GM21723 (cell line): Measurements from ENCODE around the gene FCRL2.

Source experiments
- ATAC-seq: cut with Tn5 transposase; IDR thresholded peaks from one replicate; pipeline ENCODE4 v1.9.1; 2021; ENCODE audit warnings: mild to moderate bottlenecking, moderate library complexity; ENCODE audit not compliant: unreplicated experiment

Gene FCRL2, protein sequence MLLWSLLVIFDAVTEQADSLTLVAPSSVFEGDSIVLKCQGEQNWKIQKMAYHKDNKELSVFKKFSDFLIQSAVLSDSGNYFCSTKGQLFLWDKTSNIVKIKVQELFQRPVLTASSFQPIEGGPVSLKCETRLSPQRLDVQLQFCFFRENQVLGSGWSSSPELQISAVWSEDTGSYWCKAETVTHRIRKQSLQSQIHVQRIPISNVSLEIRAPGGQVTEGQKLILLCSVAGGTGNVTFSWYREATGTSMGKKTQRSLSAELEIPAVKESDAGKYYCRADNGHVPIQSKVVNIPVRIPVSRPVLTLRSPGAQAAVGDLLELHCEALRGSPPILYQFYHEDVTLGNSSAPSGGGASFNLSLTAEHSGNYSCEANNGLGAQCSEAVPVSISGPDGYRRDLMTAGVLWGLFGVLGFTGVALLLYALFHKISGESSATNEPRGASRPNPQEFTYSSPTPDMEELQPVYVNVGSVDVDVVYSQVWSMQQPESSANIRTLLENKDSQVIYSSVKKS

DNA sequence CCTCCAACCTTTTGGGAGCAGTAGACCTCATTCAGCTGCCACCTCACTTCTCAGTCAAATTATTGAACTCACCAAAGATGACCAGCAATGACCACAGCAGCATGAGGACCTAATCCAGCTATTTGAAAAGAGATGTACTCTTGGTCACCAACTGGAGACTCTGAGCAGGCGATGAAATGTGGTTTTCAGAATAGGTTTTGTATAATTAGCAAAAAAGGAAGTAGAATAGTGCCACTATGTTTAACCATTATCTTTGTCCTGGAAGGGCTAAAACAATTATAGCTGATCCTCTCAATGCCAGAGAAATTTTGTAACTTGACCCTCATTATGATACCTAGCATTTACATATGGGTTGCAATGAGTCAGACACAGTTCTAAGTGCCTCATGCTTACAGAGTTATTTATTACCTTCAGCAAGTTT lies at the start of gene FCRL2:
TSS of gene FCRL2 (minus strand) at position 162 of the 421 bp plus-strand sequence. CDS start at position 103, 59 bp downstream.
- no peak for ATAC-seq

DNA sequence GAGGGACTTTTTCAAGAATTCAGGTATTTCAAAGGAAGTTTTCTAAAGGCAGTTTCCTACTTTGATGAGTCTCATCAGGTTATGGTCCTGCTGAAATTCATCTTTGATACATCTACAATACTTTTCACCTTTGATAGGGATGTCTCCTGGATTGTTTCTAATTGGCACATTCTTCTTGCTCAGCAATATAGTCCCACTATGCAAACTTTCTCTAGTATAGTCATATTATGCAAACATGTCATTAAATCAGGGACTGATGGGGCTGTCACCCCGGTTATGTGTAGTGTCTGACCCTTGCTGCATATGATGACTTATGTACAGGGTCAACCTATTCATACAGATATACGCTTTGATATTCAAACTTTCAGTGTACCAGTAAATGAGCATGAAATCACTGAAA lies 43.4 kb upstream of the FCRL2 start:
- ATAC-seq, result no peak

DNA sequence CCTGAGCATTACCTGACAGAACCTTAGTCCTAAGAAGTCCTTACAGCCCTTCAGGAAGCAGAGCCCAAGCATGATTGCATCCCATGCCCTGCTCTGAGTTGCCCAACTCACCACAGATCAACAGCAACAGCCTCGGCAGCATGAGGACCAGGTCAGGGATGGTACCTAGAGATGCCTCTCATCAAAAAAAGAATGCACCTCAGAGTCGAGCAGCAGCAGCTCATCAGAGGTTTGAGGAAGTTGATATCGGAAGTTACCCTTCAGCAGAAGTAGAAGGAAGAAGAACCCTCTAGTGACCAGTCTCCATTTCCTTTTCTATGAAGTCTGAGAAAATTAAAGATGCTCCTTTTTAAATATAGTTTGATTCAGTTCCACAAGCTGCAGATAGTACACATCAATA lies 43.0 kb upstream of the FCRL2 start, which contains the start of gene FCRL1:
TSS of gene FCRL1 (minus strand) at position 225 of the 400 bp plus-strand sequence. CDS start at position 142, 83 bp downstream.
- no peak for ATAC-seq

DNA sequence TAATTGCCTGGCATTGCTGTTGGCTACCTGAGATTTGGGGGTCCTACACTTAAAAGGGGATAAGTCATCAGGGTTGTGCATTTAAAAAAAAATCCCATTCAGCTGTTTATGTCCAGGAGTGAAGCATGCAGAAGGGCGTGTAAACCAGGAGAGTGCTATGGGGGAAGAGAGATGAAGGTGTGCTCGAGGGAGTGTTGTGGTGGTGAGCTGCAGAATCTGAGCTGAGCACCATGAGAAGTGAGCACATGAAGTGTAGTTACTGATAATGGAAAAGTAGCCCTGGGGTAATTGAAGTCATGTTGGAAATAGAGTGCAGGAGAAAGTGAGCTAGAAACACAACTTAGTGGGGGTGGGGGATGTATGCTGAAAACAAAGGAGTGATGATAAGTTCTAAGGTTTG lies 42.3 kb upstream of the FCRL2 start:
- ATAC-seq, result no peak

DNA sequence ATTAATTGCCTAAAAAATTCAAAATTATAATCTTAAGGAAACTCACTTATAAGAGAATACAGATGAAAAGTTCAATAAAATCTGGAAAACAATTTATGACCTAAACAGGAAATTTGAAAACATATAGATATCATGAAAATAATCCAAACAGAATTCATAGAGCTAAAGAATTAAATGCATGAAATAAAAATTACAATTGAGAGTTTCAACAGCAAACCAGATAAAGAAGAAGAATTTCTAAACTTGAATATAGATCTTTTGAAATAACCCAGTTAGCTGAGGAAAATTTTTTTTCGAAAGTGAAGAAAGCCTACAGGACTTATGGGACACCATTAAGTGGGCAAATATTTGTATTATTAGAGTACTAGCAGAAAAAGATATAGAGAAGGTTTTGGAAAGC lies 36.3 kb upstream of the FCRL2 start:
- no peak for ATAC-seq

DNA sequence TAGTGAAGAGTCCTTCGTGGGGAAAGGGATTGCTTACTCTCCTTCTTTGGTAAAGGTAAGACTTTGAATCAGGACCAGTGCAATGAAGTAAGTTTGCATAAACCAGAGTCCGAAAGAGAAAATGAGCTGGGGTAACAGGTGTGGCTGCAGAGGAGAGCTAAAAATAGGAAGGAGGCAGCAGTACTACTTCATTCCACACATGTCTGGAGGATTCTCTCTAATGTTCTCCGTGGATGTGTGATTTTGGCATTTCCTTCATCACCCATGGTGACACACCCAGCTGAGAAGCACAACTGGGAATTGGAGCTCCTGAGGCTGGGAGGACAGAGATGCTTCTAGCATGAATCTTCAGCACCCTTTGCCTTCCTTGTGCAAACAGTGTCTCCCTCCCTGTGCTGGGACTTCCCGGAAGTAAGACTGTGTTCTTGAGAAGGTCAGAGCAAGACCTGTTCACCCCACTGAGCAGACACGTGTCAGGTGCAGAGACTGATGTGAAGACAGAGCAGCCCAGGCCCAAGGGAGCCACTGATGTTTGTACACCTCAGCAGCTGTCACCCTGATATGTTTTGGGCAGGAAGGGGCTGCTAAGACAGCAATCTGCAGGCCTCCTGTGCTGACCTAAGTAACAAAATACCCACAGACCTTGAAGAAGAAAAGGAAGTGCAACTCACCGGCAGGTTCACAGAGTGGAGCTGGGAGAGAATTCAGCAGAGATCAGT lies 29.7 kb upstream of the FCRL2 start:
- ATAC-seq, result peak; percentile 92

DNA sequence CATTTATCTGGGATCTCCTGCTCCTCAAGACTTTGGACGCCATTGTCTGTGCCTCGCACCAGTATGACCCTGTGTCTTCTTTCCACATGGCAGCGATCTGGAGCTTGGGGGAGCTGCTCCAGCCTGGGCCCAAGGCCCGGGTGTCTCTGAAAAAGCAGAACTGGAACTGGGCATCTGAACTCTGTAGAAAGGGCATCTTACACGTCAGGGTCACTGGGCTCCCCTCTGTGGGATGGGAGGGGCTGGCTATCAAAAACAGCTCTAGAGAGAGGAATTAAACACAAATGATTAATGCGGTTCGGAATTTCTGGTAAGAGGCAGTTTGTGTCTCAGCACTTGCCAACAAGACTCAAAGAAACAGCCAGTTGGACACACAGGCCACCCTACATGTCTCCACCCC lies 26.9 kb upstream of the FCRL2 start:
- ATAC-seq, result no peak

DNA sequence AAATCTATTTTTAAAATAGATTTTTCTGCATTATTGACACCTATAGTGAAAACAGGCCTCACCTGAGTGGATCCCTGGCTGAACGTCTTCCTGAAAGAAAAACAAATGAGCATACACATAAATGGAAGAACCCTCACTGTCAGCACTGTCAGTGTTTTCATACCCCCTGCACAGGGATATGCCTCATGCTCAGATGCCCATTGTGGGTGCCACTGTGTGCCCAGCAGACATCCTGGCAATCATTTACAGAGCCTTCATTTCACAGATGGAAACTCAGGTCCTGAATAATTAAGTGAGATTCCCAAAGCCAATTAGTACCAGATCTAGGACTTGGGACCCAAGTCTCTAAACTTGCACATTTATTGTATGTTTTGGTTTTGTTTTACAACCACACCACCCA lies 23.1 kb upstream of the FCRL2 start:
- no peak for ATAC-seq

DNA sequence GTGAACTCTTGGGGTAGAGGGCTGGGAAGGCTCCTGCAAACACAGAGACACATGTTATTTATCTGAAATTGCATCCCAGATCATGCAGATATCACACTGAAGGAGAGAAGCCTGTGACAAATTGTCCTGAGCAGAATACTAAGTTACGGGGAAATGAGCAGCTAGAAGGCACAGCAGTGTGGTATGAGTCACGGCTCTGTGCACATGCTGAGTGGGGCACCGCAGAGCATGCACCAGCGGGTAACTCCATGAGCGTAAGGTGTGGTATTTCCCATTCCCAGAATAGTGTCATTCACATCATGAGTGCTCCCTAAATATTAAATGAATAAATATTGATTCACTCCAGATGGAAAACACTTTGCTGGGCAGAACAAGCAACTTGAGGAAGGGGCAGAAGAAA lies 21.3 kb upstream of the FCRL2 start:
- ATAC-seq, result no peak

DNA sequence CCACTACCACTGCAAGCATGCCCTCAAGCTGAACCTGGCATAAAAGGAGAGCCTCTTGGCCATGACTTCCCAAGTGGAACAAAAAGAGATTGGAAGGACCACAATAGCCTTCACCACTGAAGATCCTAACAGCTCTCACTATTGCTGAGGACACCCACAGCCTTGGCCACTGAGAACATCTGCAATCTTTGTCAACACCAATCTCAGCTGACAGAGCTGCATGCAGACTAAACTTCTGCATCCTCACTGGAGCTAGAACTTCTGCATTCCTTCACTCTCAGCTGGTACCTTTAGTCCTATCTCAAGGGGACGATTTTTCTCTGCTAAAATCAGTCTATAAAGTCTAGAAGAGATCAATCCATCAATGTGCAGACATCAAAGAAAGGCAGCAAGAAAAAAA lies 8.3 kb upstream of the FCRL2 start:
- ATAC-seq, result no peak

DNA sequence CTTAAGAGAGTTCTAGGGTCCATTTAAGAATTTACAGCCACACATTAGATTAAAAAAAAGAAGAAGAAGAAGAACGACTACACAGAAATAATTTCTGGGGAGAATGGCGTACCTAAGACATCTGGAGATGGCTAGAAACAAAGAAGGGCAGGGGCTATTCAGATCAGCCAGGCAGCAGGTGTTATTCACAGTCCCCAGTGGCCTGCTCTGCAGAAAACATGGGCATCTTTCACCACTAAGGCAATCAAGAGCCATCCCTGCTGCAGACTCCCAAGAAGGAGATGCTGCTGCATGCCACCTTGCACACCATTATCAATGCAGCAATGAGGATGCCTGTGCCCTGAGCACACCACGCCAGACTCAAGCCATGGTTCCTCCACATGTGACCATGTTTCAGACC lies 7.9 kb upstream of the FCRL2 start:
- ATAC-seq, result no peak

DNA sequence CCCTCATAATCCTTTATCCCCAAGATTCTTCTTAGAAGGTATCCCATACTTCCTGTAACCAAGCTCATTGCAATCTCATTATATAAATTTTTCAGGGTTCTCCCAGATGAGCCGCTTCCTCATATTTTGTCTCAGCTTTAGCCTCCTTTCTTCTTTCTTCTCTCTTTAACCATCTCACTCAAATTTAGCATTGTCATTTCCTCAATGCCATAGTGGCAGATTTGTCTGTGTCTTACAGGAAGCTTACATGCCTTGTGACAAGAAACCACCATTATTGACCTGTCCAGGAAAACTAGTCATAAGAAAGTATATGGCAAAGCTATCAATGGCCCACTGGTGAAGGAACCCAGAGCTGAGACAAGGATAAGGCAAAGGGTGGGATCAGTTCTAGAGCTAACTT lies 6.0 kb upstream of the FCRL2 start:
- ATAC-seq, result no peak

DNA sequence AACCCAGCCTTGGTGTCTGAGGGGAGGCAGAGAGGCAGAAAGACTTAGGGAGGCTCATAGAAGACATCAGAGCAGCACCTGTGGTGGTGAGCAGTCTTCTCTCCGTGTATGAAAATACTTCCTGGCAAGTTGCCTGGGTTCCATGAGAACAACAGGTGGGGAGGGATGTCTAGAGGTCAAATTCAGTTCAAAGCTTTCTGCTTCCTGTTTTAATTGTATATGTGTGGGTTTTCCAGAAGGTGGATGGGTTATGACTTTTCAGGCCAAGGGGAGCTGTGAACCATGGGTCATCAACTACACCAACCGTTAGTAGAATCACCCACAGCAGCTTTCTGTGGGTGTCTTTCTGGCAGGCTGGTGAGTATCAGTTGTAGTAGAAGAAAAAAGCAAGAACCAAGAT lies 4.1 kb upstream of the FCRL2 start:
- ATAC-seq, result peak; percentile 73

DNA sequence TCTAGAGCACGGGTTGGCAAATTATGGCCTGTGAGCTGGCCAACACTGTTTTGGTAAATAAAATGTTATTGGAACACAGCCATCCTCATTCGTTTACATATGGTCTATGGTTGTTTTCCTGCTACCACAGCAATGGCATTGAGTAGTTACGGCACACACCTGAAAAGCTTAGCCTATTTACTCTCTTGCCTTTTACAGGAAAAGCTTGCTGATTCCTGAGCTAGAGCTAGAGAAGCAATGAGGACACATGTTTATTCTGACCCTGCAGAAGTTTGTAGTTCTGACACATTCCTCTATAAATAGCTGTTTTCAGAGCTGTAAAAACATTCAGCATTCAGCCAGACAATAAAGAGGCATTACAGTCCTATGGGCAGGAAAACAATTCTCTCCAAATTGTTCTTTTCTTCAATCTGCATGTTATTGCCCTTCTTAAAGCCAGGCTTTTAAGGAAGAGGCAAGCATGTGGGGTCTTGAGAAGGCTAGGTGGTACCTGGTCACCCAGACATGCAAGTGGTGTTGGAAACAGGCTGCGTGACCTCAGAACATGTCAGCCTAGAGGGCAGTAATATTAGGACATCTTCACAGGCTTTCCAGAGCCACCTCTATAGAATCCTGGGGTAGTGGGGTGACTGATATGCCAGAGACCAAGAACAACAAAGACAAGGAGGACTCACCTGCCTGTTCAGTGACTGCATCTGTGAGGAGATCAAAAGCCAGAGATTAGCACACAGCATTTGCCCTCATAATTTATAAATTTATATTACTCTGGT lies 1.6 kb downstream of the FCRL2 start:
- no peak for ATAC-seq

DNA sequence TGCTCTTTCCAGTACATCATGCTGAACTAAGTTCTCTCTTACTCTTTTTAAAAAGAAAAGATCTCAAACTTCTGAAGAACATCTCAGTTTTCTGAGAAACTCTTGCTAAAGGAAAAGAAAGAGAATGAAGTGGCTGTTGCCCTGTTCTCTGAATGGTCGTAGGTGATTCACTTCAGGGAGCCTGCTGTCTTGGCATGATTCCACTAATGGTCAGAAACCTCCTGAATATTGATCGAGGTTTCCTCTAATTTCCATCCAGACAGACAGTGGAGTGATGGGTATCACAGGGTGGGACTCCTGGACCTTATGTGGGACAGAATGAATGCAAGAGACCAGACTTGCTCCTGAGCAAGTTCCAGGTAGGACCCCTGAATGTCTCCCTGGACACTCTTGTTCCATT lies 2.5 kb downstream of the FCRL2 start:
- ATAC-seq, result no peak

DNA sequence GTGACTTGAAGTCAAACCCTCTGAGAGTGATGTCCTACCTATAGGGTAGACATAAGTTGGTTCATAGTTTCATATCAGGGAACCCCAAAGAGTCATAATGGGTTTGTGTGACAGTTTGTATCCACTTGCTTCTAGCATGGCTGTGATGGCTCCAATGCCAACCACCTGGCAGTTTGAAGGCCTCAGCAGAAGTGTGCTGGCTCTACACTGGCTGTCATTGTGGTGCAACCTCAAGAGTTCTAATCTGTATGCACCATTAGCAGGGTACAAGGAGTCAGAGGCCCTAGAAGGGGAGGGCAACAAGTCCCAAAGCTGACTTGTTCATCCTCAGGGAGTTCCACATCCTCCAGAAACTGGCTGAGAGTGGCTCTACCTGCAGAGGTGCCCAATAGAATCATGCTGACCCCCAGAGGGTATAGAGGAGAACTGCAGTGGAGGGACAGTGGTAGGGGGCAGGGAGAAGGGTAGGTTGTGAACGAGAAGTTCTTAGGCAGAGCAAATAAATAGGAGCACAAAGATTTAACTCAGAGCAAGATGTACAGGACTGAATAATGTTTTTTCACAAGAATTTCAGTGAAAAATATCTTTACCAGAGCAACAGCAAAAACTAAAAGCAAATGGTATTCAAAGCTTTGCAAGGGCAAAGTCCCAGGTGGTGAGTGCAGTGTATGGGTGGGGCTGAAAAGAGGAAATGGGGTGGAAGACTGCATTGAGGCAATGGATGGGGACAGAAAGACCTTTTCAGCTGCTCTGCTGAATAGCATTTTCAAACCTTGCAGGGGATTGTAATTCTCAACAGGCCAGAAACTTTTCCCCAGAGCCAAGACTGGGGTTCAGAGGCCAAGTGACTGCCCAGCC lies 3.2 kb downstream of the FCRL2 start:
- ATAC-seq, result peak; percentile 65

DNA sequence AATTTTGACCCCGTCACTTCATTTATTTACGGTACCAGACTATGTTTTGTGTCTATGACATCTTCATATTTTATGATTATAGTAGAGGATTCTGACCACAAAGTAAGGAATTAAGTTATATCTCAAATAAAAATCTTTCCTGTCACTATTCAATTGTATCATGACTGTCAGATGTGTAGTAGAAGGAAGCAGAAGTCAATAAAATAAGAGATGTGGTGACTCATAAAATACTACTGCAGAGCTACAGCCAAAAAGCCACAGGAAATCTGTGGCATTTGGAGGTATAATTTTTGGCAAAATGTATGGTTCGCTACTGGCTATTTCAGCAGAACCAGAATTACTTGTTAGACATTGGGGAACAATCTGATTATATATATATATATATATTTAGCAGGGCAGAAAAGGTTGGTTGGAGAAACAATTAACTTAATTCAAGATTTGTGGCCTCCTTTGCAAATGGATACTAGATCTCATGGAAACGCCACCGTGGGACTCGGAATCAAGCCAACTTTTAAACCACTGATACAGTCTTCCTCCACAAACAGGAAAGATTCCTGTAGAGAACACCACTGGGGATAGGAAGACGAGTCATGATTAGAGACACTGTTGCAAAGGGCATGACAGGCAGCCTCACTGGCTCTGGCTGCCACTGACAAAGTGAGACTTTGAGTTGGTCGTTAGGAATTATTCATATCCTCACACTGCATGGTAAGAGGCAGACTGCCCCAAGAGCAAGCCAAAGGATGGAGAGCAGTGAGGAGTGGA lies 5.1 kb downstream of the FCRL2 start:
- no peak for ATAC-seq

DNA sequence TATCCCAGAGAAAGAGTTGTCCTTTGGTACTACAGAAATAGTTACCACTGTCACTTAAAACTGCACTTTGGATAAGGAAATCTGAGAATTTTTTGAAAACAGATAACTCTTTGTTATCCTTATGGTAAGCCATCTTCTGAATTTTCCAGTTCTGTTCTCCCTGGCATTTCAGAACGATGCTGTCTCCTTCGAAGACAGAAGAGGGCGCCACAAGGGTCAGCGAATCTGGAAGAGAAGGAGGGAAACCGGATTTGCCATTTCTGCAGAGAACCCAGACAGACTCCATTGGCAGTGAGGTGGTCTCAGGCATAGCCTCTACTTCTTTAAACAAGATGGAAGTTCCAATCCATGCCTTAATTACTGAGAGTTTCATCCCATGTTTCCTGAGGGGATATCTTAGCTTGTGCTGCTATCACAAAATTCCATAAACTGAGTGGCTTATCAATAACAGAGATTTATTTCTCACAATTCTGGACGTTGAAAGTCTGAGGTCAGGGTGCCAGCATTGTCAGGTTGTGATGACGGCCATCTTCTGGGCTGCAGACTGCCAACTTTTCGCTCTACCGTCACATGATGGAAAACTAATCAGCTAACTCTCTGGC lies 6.4 kb downstream of the FCRL2 start:
- ATAC-seq, result no peak

DNA sequence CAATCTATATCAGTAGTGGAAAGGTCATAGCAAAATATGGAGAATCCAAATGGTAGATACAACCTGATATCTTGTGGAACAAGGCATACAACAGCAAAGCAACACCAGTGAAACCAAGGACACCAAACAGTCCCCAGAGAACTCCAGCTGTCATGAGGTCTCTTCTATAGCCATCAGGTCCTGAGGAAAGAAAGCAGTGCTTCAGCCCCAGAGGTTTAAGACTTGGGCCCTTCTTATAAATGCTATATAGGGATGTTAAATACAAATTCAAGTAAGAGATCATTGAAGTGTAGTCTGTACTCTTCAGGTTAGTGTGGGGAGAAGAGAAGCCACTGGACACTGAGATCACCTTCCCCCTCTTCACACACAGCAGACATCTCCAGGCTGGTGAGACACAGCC lies 10.1 kb downstream of the FCRL2 start:
- ATAC-seq, result no peak
